K562 (cell line): ENCODE measurements around the gene CBL. TPM values are rescaled to one million over a fixed set of nuclear protein-coding genes. Genes with fewer than 3 reads are reported as not detected.

Experiments used
- CCNT2 ChIP-seq: IDR thresholded peaks from 2 replicates; pipeline ENCODE4 v1.6.1; 2011; ENCODE audit warnings: borderline replicate concordance, low read depth, mild to moderate bottlenecking, moderate library complexity, mixed read lengths, low read length; ENCODE audit not compliant: insufficient read length; ENCODE audit errors: extremely low read depth
- FIP1L1 ChIP-seq: fragments of 200-400 bp; formaldehyde crosslinking; IDR thresholded peaks from 2 replicates; pipeline ENCODE4 v1.6.1; 2018; ENCODE audit warnings: mild to moderate bottlenecking, low read depth, low read length; ENCODE audit not compliant: poor library complexity, severe bottlenecking
- GTF2A2 ChIP-seq: IDR thresholded peaks from 2 replicates; pipeline ENCODE4 v1.6.1; 2016; ENCODE audit warnings: mild to moderate bottlenecking, missing genetic modification characterization, missing compliant biosample characterization
- HNRNPL ChIP-seq: fragments of 200-400 bp; formaldehyde crosslinking; IDR thresholded peaks from 2 replicates; pipeline ENCODE4 v1.6.1; 2017; ENCODE audit warnings: low read depth, mild to moderate bottlenecking, low read length
- ILK ChIP-seq: fragments of 450-650 bp; IDR thresholded peaks from 2 replicates; pipeline ENCODE4 v1.6.1; 2016; ENCODE audit warnings: missing genetic modification characterization, low read depth, mild to moderate bottlenecking, missing compliant biosample characterization, moderate library complexity, borderline replicate concordance
- KDM2B ChIP-seq: fragments of 250-450 bp; sonication (Bioruptor Pico); IDR thresholded peaks from 2 replicates; pipeline ENCODE4 v1.8.0; 2021; ENCODE audit warnings: mild to moderate bottlenecking, moderate library complexity
- MAFK ChIP-seq: IDR thresholded peaks from 2 replicates; pipeline ENCODE4 v1.6.1; 2011; ENCODE audit warnings: low read length, improper control_type of control experiment
- MAZ ChIP-seq, 2 experiments: fragments of 450-650 bp in 1 of 2; sonication (generic) in 1 of 2; formaldehyde crosslinking; IDR thresholded peaks in 1 of 2; conservative IDR thresholded peaks in 1 of 2; 2 replicates each; pipeline versions ENCODE4 v1.4.0 to v1.5.0; 2020; ENCODE audit warnings: mild to moderate bottlenecking in 1 of 2, missing genetic modification reagents in 1 of 2
- PHB ChIP-seq: fragments of 250-450 bp; sonication (Bioruptor Pico); IDR thresholded peaks from 2 replicates; pipeline ENCODE4 v1.5.0; 2021
- RB1 ChIP-seq: fragments of 450-650 bp; IDR thresholded peaks from 2 replicates; pipeline ENCODE4 v1.6.1; 2017; ENCODE audit warnings: low read depth, mild to moderate bottlenecking
- TEAD4 ChIP-seq, 2 experiments: sonication (generic) in 1 of 2; formaldehyde crosslinking in 1 of 2; IDR thresholded peaks; 2 replicates each; pipeline versions ENCODE4 v1.6.1 to v1.8.0; 2012 to 2022; ENCODE audit warnings: borderline replicate concordance in 1 of 2, inconsistent platforms in 1 of 2, low read length in 1 of 2, mild to moderate bottlenecking in 1 of 2, missing genetic modification reagents in 1 of 2
- ZBTB7A ChIP-seq: IDR thresholded peaks from 2 replicates; pipeline ENCODE4 v1.6.1; 2011; ENCODE audit warnings: low read depth, mild to moderate bottlenecking, low read length, moderate library complexity, borderline replicate concordance; ENCODE audit not compliant: control insufficient read depth
- ZNF263 ChIP-seq: sonication (generic); formaldehyde crosslinking; IDR thresholded peaks from 2 replicates; pipeline ENCODE4 v1.8.0; 2022; ENCODE audit warnings: mild to moderate bottlenecking, missing genetic modification reagents, borderline replicate concordance
- polyA plus RNA-seq, 8 experiments: library from polyadenylated mRNA; depleted of rRNA in 4 of 8; stranded (reverse) in 5 of 8; unstranded in 3 of 8; fragments of >200 nt; fragmentation: Nextera tagmentation in 2 of 8; fragmentation: Illumina TruSeq in 1 of 8; extraction: Ambion mirVana in 2 of 8; extraction: Trizol in 1 of 8; gene quantifications; 2 replicates each; pipeline versions ENCODE4 v1.2.1 to v1.2.3, GENCODE V29; 2011 to 2014; ENCODE audit warnings: inconsistent platforms in 1 of 8, missing spikeins in 1 of 8
- total RNA-seq, 7 experiments: library from RNA; depleted of rRNA in 6 of 7; stranded (reverse); fragments of >200 nt in 6 of 7; fragmentation: Illumina TruSeq in 2 of 7; extraction: Trizol in 2 of 7; gene quantifications; 2 replicates each; pipeline versions ENCODE4 v1.2.1 to v1.2.3, GENCODE V29; 2011 to 2021; ENCODE audit warnings: low replicate concordance in 1 of 7
- TF ChIP-seq, protein P1 (sequence below), 3 experiments: fragments of 200-800 bp in 1 of 3; sonication (Bioruptor generic) in 1 of 3; sonication (generic) in 1 of 3; formaldehyde crosslinking in 1 of 3; IDR thresholded peaks; 2 replicates each; pipeline versions ENCODE4 v1.6.1 to v1.8.0; 2016 to 2022; ENCODE audit warnings: mild to moderate bottlenecking in 2 of 3, missing compliant biosample characterization in 2 of 3, missing genetic modification characterization in 2 of 3, missing genetic modification reagents in 1 of 3
- TF ChIP-seq, protein P2 (sequence below): sonication (generic); formaldehyde crosslinking; IDR thresholded peaks from 2 replicates; pipeline ENCODE4 v1.8.1; 2023; ENCODE audit warnings: mild to moderate bottlenecking, missing genetic modification reagents
- TF ChIP-seq, protein P3 (sequence below): fragments of 250-450 bp; sonication (Bioruptor Pico); IDR thresholded peaks from 2 replicates; pipeline ENCODE4 v1.5.1; 2021; ENCODE audit warnings: mild to moderate bottlenecking
- TF ChIP-seq, protein P4 (sequence below): conservative IDR thresholded peaks from 2 replicates; pipeline ENCODE4 v1.6.1; 2011; ENCODE audit warnings: low read depth, mild to moderate bottlenecking, low read length; ENCODE audit not compliant: control insufficient read depth
- TF ChIP-seq, protein P5 (sequence below): fragments of 250-450 bp; sonication (Bioruptor Pico); IDR thresholded peaks from 2 replicates; pipeline ENCODE4 v1.5.0; 2021

The CBL gene
- total and polyA plus RNA-seq, 9 of the 15 experiments (the other 6 are each of a cell fraction or from before 2014, with no cell fraction given): 3.2 to 24.9 (median 9.9) TPM

DNA sequence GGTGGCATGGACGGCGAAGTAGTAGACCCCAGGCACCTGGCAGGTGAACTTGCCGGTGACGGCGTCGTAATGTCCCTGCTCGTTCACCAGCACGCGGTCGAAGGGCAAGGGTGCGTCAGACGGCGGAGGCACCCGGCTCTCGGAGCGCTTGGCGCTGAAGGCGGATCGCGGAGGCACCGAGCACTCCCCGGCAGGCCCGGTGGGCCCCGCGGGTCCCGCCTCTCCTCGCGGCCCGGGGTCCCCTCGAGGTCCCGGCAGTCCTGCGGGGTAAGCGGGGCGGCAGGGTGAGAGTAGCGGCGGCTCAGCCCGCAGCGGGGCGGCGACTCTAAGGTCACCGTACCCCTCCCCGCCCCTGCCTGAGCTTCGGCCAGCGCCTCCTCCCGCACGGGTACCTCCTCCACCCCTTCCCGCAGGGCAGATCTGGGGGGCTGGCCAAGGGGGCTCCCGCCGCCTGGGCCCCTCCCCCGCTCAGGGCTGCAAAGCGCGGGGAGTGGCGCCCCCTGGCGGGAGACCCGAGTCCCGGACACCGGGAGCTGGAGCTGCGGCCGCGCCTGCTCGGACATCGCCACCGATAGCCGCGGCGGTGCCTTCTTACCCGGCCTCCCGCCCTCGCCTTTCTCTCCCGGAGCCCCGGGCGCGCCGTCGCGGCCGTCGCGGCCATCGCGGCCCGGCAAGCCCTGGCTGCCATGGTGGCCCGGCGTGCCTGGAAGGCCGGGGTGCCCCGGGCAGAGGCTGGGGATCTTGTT lies 133.6 kb downstream of the CBL start (continued):
- TF ChIP-seq, protein P1, sequence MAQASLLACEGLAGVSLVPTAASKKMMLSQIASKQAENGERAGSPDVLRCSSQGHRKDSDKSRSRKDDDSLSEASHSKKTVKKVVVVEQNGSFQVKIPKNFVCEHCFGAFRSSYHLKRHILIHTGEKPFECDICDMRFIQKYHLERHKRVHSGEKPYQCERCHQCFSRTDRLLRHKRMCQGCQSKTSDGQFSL (CRISPR knock-in tag; IDR thresholded peaks at IDR 0.05): no peak
- TF ChIP-seq, protein P1 (tag; IDR thresholded peaks at IDR 0.05): 0 out of 4 replicates have a peak, but pooled peaks of 1 of the 2 experiments have one; percentile 25
- TF ChIP-seq, protein P2, sequence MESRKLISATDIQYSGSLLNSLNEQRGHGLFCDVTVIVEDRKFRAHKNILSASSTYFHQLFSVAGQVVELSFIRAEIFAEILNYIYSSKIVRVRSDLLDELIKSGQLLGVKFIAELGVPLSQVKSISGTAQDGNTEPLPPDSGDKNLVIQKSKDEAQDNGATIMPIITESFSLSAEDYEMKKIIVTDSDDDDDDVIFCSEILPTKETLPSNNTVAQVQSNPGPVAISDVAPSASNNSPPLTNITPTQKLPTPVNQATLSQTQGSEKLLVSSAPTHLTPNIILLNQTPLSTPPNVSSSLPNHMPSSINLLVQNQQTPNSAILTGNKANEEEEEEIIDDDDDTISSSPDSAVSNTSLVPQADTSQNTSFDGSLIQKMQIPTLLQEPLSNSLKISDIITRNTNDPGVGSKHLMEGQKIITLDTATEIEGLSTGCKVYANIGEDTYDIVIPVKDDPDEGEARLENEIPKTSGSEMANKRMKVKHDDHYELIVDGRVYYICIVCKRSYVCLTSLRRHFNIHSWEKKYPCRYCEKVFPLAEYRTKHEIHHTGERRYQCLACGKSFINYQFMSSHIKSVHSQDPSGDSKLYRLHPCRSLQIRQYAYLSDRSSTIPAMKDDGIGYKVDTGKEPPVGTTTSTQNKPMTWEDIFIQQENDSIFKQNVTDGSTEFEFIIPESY (CRISPR knock-in tag): peak; percentile 98
- TF ChIP-seq CCNT2 (peak; percentile 72), TEAD4 (IDR thresholded peaks at IDR 0.05; ENCODE audit: low read length) (0 out of 2 replicates have a peak, but pooled peaks have one; percentile 10), TEAD4 (CRISPR knock-in tag; IDR thresholded peaks at IDR 0.05; ENCODE audit: borderline replicate concordance) (no peak), PHB (CRISPR knock-in tag) (no peak), KDM2B (CRISPR knock-in tag) (peak; percentile 75; the same call in 1 of the 2 replicates), MAZ (CRISPR knock-in tag; conservative IDR thresholded peaks at IDR 0.05 in 1 of 2, IDR thresholded peaks at IDR 0.05 in 1 of 2) (peak; percentile 89), GTF2A2 (no peak), HNRNPL (peak; percentile 13; the same call in 1 of the 2 replicates), ZNF263 (CRISPR knock-in tag) (peak; percentile 60; the same call in 1 of the 2 replicates), FIP1L1 (peak; percentile 96), MAFK (no peak), ILK (tag) (no peak), RB1 (peak; percentile 95), ZBTB7A (peak; percentile 99)
- TF ChIP-seq, protein P3, sequence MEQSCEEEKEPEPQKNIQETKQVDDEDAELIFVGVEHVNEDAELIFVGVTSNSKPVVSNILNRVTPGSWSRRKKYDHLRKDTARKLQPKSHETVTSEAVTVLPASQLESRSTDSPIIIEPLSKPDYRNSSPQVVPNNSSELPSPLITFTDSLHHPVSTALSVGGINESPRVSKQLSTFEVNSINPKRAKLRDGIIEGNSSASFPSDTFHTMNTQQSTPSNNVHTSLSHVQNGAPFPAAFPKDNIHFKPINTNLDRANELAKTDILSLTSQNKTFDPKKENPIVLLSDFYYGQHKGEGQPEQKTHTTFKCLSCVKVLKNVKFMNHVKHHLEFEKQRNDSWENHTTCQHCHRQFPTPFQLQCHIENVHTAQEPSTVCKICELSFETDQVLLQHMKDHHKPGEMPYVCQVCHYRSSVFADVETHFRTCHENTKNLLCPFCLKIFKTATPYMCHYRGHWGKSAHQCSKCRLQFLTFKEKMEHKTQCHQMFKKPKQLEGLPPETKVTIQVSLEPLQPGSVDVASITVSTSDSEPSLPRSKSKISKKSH: no peak
- TF ChIP-seq, protein P4, sequence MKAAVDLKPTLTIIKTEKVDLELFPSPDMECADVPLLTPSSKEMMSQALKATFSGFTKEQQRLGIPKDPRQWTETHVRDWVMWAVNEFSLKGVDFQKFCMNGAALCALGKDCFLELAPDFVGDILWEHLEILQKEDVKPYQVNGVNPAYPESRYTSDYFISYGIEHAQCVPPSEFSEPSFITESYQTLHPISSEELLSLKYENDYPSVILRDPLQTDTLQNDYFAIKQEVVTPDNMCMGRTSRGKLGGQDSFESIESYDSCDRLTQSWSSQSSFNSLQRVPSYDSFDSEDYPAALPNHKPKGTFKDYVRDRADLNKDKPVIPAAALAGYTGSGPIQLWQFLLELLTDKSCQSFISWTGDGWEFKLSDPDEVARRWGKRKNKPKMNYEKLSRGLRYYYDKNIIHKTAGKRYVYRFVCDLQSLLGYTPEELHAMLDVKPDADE: no peak
- TF ChIP-seq, protein P5, sequence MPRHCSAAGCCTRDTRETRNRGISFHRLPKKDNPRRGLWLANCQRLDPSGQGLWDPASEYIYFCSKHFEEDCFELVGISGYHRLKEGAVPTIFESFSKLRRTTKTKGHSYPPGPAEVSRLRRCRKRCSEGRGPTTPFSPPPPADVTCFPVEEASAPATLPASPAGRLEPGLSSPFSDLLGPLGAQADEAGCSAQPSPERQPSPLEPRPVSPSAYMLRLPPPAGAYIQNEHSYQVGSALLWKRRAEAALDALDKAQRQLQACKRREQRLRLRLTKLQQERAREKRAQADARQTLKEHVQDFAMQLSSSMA (CRISPR knock-in tag): no peak
